AG04449 (cell line): ENCODE data around the gene FADS1.
A peak's percentile ranks its signal among the peaks of the same experiment; 100 is the strongest.

Experiments
- CTCF ChIA-PET: fragments of 350-600 bp; formaldehyde crosslinking; extraction: SDS; loops from one replicate; lab custom pipeline; 2021; ENCODE audit warnings: antibody characterized with exemption; lab: Yijun Ruan, JAX
- POLR2A ChIA-PET: fragments of 400-600, 350-600 bp; formaldehyde crosslinking; extraction: SDS; loops from one replicate; lab custom pipeline; 2020; ENCODE audit warnings: antibody characterized with exemption, inconsistent platforms; lab: Yijun Ruan, JAX
- DNase-seq: peaks from one replicate; pipeline ENCODE4 v3.0.0-alpha.2; 2010; ENCODE audit warnings: low read depth, low spot score
- H3K4me3 ChIP-seq: 2 replicates; pipeline ENCODE4 v1.5.1; 2011; ENCODE audit warnings: low read depth, mild to moderate bottlenecking, control low read depth, low read length
- CTCF ChIP-seq: IDR thresholded peaks from one replicate; pipeline ENCODE4 v1.5.1; 2011; ENCODE audit warnings: mild to moderate bottlenecking, moderate library complexity, low read length, control low read depth, inconsistent platforms; ENCODE audit not compliant: insufficient read depth; ENCODE audit errors: missing control alignments

Gene FADS1

GRCh38 chr11:61795876-61796526, 20.8 kb downstream of the FADS1 start:
- POLR2A ChIA-PET: interaction anchor here (1.0 kb wide), 1 partner anchor 19 kb away, joined by 3 read pairs; no protein-coding TSS in a partner anchor
- DNase-seq: no peak
- CTCF ChIA-PET: interaction anchor here (1.0 to 14.8 kb wide), 29 partner anchors 8 to 587 kb away, joined by 3 to 297 read pairs (median 9); partner anchors contain the start of genes BEST1, FADS1, FADS2 and FADS3
- no peak overlapping the region for H3K4me3 ChIP-seq
- no peak for TF ChIP-seq CTCF

GRCh38 chr11:61795459-61795858, 21.3 kb downstream of the FADS1 start:
- DNase-seq: no peak
- H3K4me3 ChIP-seq: no peak overlapping the region
- CTCF ChIA-PET: interaction anchor here (1.3 to 14.8 kb wide), 12 partner anchors 8 to 329 kb away, joined by 4 to 297 read pairs (median 48); partner anchors contain the start of genes BEST1, FADS1, FADS2 and INCENP
- POLR2A ChIA-PET: interaction anchor here (1.0 kb wide), 1 partner anchor 20 kb away, joined by 3 read pairs; no protein-coding TSS in a partner anchor
- TF ChIP-seq CTCF: no peak

- POLR2A ChIA-PET: no interaction called here
- TF ChIP-seq CTCF: no peak
- no peak for DNase-seq
- CTCF ChIA-PET: interaction anchor here (0.7 to 14.8 kb wide), 12 partner anchors 9 to 316 kb away, joined by 3 to 297 read pairs (median 4); partner anchors contain the start of genes BEST1 and FADS2
- H3K4me3 ChIP-seq: no peak overlapping the region
Observed at GRCh38 chr11:61794579-61794978, 22.2 kb downstream of the FADS1 start.

- no peak for TF ChIP-seq CTCF
- ChIA-PET CTCF (interaction anchor here (1.0 to 14.8 kb wide), 11 partner anchors 10 to 517 kb away, joined by 3 to 297 read pairs (median 5); partner anchors contain the start of gene BEST1), POLR2A (no interaction called here)
- no peak for DNase-seq
- H3K4me3 ChIP-seq: peak overlapping the region; percentile 98
Observed at GRCh38 chr11:61793829-61794204, 23.0 kb downstream of the FADS1 start.

- CTCF ChIA-PET: interaction anchor here (0.6 to 14.8 kb wide), 12 partner anchors 10 to 517 kb away, joined by 3 to 297 read pairs (median 4); partner anchors contain the start of gene BEST1
- peak overlapping the region; percentile 98 for H3K4me3 ChIP-seq
- POLR2A ChIA-PET: interaction anchor here (1.0 to 2.3 kb wide), 2 partner anchors 22 to 37 kb away, joined by 4 to 10 read pairs; no protein-coding TSS in a partner anchor
- no peak for DNase-seq
- no peak for TF ChIP-seq CTCF
Observed at GRCh38 chr11:61793083-61793828, 23.5 kb downstream of the FADS1 start.
